EL (cell line): ENCODE data around the gene ANKS1B.

Experiments used
- DNase-seq: peaks from one replicate; pipeline ENCODE4 v3.0.0-alpha.2; 2016

The ANKS1B gene

GRCh38 chr12:98698603-98699463, 1285.9 kb downstream of the ANKS1B start:
- DNase-seq = peak; percentile 62

GRCh38 chr12:98697209-98697608, 1287.5 kb downstream of the ANKS1B start:
- no peak for DNase-seq

GRCh38 chr12:98696036-98696646, 1288.6 kb downstream of the ANKS1B start:
- no peak for DNase-seq

- DNase-seq = no peak
These were observed 1293.4 kb downstream of the ANKS1B start for GRCh38 chr12:98691351-98691750.

- no peak for DNase-seq
These were observed 1298.1 kb downstream of the ANKS1B start for GRCh38 chr12:98686603-98687002.
